Panc1 (cell line): ENCODE data around the gene H1-8. TPM values are rescaled to one million over a fixed set of nuclear protein-coding genes. Genes with fewer than 3 reads are reported as not detected.

Source experiments
- ATAC-seq: fragments of 200-7000 bp; cut with Tn5 transposase; 2 replicates; pipeline ENCODE4 v1.9.1; 2020; ENCODE audit warnings: mild to moderate bottlenecking, moderate library complexity
- BruUV-seq: library from RNA; stranded (reverse); fragments of 400-500 nt; replicated peaks from 2 replicates; lab custom pipeline; 2021; lab: Mats Ljungman, UMichigan
- CTCF ChIA-PET: fragments of 300-600 bp; sonication (Branson Sonifier 250); formaldehyde crosslinking; loops from one replicate; lab custom pipeline; 2022; ENCODE audit warnings: antibody characterized with exemption; lab: Charles Lee
- POLR2A ChIA-PET: fragments of 300-600 bp; sonication (Branson Sonifier 250); formaldehyde crosslinking; loops from one replicate; lab custom pipeline; 2022; ENCODE audit warnings: antibody characterized with exemption; lab: Charles Lee
- DNase-seq: peaks from one replicate; pipeline ENCODE4 v3.0.0-alpha.2; 2010; ENCODE audit warnings: low read depth, low spot score
- H3K27ac ChIP-seq: 2 replicates; pipeline ENCODE4 v1.5.1; 2011; ENCODE audit warnings: mild to moderate bottlenecking, low read length, inconsistent platforms
- H3K27me3 ChIP-seq: fragments of 200-500 bp; sonication (Bioruptor generic); 2 replicates; pipeline ENCODE4 v1.6.0; 2014; ENCODE audit warnings: low read length, inconsistent platforms; ENCODE audit not compliant: control insufficient read depth, insufficient read depth
- H3K36me3 ChIP-seq: fragments of 200-500 bp; sonication (Bioruptor generic); 2 replicates; pipeline ENCODE4 v1.5.1; 2014; ENCODE audit warnings: inconsistent platforms, mild to moderate bottlenecking, low read length, moderate library complexity; ENCODE audit not compliant: control insufficient read depth, insufficient read depth
- H3K4me1 ChIP-seq: 2 replicates; pipeline ENCODE4 v1.5.1; 2011; ENCODE audit warnings: inconsistent platforms, mild to moderate bottlenecking, low read length, moderate library complexity; ENCODE audit not compliant: control insufficient read depth, insufficient read depth
- H3K4me3 ChIP-seq, 2 experiments: 2 replicates each; pipeline ENCODE4 v1.5.1; 2011 to 2012; ENCODE audit warnings: low read depth in 2 of 2, low read length in 2 of 2, mild to moderate bottlenecking in 2 of 2, inconsistent platforms in 1 of 2, moderate library complexity in 1 of 2
- H3K9me3 ChIP-seq: fragments of 200-500 bp; sonication (Bioruptor generic); 2 replicates; pipeline ENCODE4 v1.5.1; 2014; ENCODE audit warnings: low read depth, mild to moderate bottlenecking, inconsistent platforms, low read length, moderate library complexity; ENCODE audit not compliant: control insufficient read depth, insufficient read depth
- POLR2AphosphoS5 ChIP-seq: IDR thresholded peaks from 2 replicates; pipeline ENCODE4 v1.6.1; 2012; ENCODE audit warnings: mild to moderate bottlenecking, low read depth, low read length, moderate library complexity
- REST ChIP-seq, 2 experiments: IDR thresholded peaks; 2 replicates each; pipeline ENCODE4 v1.6.1; 2011 to 2012; ENCODE audit warnings: low read depth in 2 of 2, control low read depth in 1 of 2, low read length in 1 of 2, mild to moderate bottlenecking in 1 of 2, moderate library complexity in 1 of 2; ENCODE audit not compliant: insufficient read depth in 1 of 2
- SIN3A ChIP-seq: IDR thresholded peaks from 2 replicates; pipeline ENCODE4 v1.6.1; 2012; ENCODE audit warnings: low read depth, mild to moderate bottlenecking, low read length, moderate library complexity, borderline replicate concordance; ENCODE audit not compliant: insufficient read depth
- TCF7L2 ChIP-seq: IDR thresholded peaks from 2 replicates; pipeline ENCODE4 v1.6.1; 2011; ENCODE audit warnings: mild to moderate bottlenecking, low read depth, low read length, inconsistent platforms
- in situ Hi-C: cut with HindIII; loops from 2 replicates; pipeline ENCODE4 v1.10.0; 2016; ENCODE audit warnings: low sequenced_read_pairs, low pct_unique_long_range_greater_than_20kb
- intact Hi-C: fragments of 100-400 bp; cut with micrococcal nuclease; formaldehyde crosslinking; loops from one replicate; pipeline ENCODE4 v1.10.0; 2022; ENCODE audit not compliant: unreplicated experiment
- total RNA-seq: library from RNA; stranded (reverse); gene quantifications from one replicate; pipeline ENCODE4 v1.2.1, GENCODE V29; 2021; ENCODE audit not compliant: unreplicated experiment
- TF ChIP-seq, protein P1 (sequence below): fragments of 450-650 bp; IDR thresholded peaks from 2 replicates; pipeline ENCODE4 v1.5.1; 2017; ENCODE audit warnings: mild to moderate bottlenecking

The H1-8 gene
- total RNA-seq, 1 experiment from 2014 or later: not detected

GRCh38 chr3:129563850-129564535, 21.0 kb downstream of the H1-8 start:
- Histone ChIP-seq H3K9me3 (no peaks in the 10 kb centered on the region), H3K4me3 (no peak overlapping the region), H3K27me3 (no peaks in the 10 kb centered on the region), H3K27ac (no peak overlapping the region), H3K4me1 (peaks cover 15% of the 10 kb centered on the region), H3K36me3 (peaks cover 4% of the 10 kb centered on the region)
- in situ Hi-C loops (no loop called here), intact Hi-C loops (no loop called here)
- no peak for TF ChIP-seq SIN3A
- TF ChIP-seq POLR2AphosphoS5: no peak
- CTCF ChIA-PET: no interaction called here
- no peak for DNase-seq
- POLR2A ChIA-PET: interaction anchor here (0.6 kb wide), 1 partner anchor 54 kb away, joined by 3 read pairs; no protein-coding TSS in a partner anchor
- no peak for ATAC-seq
- BruUV-seq: no TSS peak

DNA sequence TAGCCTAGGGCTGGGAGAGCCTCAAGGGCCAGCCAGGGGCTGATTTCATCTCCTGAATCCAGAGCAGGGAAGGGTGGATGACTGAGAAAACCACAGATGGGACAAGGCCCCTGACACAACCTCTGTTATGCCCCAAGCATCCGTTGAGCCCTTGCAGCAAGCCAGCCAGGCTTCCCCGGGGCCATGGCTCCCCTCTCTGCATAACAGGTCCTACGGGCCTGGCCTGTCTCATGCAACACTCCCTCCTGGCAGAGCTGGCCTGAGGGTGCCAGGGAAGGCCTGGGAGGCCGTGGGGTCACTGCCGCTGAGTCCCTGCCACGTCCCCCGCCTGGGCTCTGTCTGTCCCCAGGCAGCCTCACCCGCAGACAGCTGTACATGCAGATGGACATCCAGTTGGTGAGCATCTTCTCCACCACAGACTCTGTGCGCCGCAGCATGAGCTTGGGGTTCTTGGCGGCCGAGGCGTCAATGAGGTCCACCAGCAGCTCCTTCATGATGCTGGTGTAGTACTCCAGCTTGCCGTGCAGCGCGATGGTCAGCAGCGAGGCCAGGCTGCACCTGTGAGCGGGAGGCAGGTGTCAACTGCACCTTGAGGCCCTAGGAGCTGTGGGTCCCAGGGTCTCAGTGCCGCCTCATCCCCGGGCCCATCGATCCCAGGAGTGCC, 22.1 kb downstream of the H1-8 start:
- no peaks in the 10 kb centered on the region for H3K27me3 ChIP-seq
- ChIA-PET POLR2A (no interaction called here), CTCF (no interaction called here)
- no peak for TF ChIP-seq REST (IDR thresholded peaks at IDR 0.05; ENCODE audit: insufficient read depth in 1 of 2, low read depth in 2 of 2, low read length in 1 of 2)
- no peak for TF ChIP-seq POLR2AphosphoS5
- no peak for TF ChIP-seq TCF7L2
- no peak for TF ChIP-seq SIN3A
- TF ChIP-seq, protein P1, sequence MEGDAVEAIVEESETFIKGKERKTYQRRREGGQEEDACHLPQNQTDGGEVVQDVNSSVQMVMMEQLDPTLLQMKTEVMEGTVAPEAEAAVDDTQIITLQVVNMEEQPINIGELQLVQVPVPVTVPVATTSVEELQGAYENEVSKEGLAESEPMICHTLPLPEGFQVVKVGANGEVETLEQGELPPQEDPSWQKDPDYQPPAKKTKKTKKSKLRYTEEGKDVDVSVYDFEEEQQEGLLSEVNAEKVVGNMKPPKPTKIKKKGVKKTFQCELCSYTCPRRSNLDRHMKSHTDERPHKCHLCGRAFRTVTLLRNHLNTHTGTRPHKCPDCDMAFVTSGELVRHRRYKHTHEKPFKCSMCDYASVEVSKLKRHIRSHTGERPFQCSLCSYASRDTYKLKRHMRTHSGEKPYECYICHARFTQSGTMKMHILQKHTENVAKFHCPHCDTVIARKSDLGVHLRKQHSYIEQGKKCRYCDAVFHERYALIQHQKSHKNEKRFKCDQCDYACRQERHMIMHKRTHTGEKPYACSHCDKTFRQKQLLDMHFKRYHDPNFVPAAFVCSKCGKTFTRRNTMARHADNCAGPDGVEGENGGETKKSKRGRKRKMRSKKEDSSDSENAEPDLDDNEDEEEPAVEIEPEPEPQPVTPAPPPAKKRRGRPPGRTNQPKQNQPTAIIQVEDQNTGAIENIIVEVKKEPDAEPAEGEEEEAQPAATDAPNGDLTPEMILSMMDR: no peak
- H3K9me3 ChIP-seq: no peaks in the 10 kb centered on the region
- peaks cover 13% of the 10 kb centered on the region for H3K4me1 ChIP-seq
- in situ Hi-C loops (no loop called here), intact Hi-C loops (no loop called here)
- H3K27ac ChIP-seq: no peak overlapping the region
- H3K4me3 ChIP-seq: no peak overlapping the region
- no TSS peak for BruUV-seq
- no peak for DNase-seq
- H3K36me3 ChIP-seq: peaks cover 4% of the 10 kb centered on the region
- no peak for ATAC-seq

DNA sequence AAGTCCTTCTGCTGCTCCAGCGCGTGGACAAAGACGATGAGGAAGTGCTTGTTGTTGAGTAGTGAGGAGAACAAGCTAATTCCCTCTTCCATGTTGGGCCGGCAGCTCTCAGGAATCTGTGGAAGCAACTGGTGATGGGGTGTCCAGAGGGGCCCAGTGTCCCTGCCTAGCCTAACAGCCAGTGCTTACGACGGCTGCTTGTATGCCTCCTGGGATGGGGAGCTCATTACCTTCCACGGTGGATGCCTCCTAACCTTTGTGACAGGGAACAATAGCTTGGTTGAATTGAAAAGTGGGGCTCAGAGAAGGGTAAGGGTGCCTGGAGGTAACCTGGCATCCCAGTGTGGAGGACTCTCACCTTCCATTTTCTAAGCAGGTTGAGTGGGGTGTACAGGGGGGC, 22.9 kb downstream of the H1-8 start:
- TF ChIP-seq POLR2AphosphoS5: no peak
- no peak for TF ChIP-seq SIN3A
- TF ChIP-seq REST (IDR thresholded peaks at IDR 0.05; ENCODE audit: insufficient read depth in 1 of 2, low read depth in 2 of 2, low read length in 1 of 2): no peak
- no peak for TF ChIP-seq TCF7L2
- TF ChIP-seq, protein P1: no peak
- intact Hi-C loops: no loop called here
- H3K4me1 ChIP-seq: peaks cover 10% of the 10 kb centered on the region
- BruUV-seq: no TSS peak
- CTCF ChIA-PET: no interaction called here
- H3K4me3 ChIP-seq: no peak overlapping the region
- ATAC-seq (no peak), DNase-seq (no peak)
- POLR2A ChIA-PET: no interaction called here
- in situ Hi-C loops: no loop called here
- H3K27me3 ChIP-seq: no peaks in the 10 kb centered on the region
- H3K9me3 ChIP-seq: no peaks in the 10 kb centered on the region
- H3K27ac ChIP-seq: no peak overlapping the region
- peaks cover 2% of the 10 kb centered on the region for H3K36me3 ChIP-seq
